Measurements from ENCODE around the gene DCLK2. TPM values are rescaled to one million over a fixed set of nuclear protein-coding genes. Genes with fewer than 3 reads are reported as not detected.

DCLK2 gene
- total RNA-seq, 2 experiments from 2014 or later = not detected

DNA sequence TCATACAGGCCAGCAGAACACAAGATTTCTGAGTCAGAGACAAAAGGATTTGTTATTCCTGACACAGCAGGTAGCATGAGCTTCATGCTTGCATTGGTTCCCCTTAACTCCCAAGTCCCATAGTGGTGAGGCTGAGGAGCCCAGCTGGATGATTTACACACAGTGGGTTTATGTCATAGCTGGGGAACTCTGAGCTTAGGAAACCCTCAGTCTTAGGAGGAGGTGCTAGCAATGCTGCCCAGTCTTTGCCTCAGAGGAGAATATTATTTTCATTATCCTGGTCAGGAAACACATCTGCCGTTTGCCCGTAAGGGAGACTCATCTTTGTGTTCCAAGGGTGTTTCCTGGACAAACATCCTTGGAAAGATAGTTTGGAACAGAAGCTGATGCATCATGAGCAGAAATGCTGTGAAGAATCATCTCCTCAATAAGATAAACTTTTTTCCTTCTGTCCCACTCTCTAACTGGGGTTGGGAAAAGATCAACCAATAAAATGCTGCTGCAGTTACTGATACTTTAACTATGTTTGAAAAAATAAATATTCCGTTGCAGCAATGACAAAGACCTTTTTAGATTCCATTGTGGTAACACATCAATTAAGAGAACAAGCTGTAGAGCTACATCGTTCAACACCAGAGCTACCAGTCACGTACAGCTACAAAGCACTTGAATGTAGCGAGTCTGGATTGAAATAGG is 146.8 kb downstream of the DCLK2 start:
- CTCF ChIA-PET (ENCODE audit: unreplicated experiment) = no interaction called here
- Histone ChIP-seq H3K79me2 (ENCODE audit: insufficient read depth, low read depth, low read length) (no peaks in the 10 kb centered on the region), H3K4me1 (ENCODE audit: insufficient read depth, low read length, poor library complexity, severe bottlenecking) (no peaks in the 10 kb centered on the region), H3K4me2 (ENCODE audit: low read length) (no peak overlapping the region), H3K9me2 (ENCODE audit: insufficient read depth, low read length) (no peaks in the 10 kb centered on the region), H3K27ac (ENCODE audit: low read depth, low read length, poor library complexity, severe bottlenecking) (no peak overlapping the region), H2AFZ (ENCODE audit: low read length) (no peak overlapping the region), H4K20me1 (ENCODE audit: insufficient read depth, low read length) (no peaks in the 10 kb centered on the region), H3K36me3 (ENCODE audit: insufficient read depth, low read length) (no peaks in the 10 kb centered on the region), H3K9me3 (ENCODE audit: low read length) (no peaks in the 10 kb centered on the region), H3K4me3 (ENCODE audit: low read depth, low read length, poor library complexity, severe bottlenecking) (no peak overlapping the region)
- no TSS peak for BruUV-seq (replicated peaks)
- POLR2A ChIA-PET = no interaction called here
- intact Hi-C loops (cut with micrococcal nuclease; ENCODE audit: unreplicated experiment) = no loop called here
- TF ChIP-seq EZH2phosphoT487 (IDR thresholded peaks at IDR 0.05; ENCODE audit: borderline replicate concordance, low read depth, low read length) (no peak), CTCF (conservative IDR thresholded peaks at IDR 0.05; ENCODE audit: low read length) (no peak)
- DNase-seq (ENCODE audit: low spot score) = no peak

GRCh38 chr4:150229520-150229919 is 151.3 kb downstream of the DCLK2 start:
- no peak overlapping the region for H3K4me2 ChIP-seq (ENCODE audit: low read length)
- POLR2A ChIA-PET = no interaction called here
- H3K79me2 ChIP-seq (ENCODE audit: insufficient read depth, low read depth, low read length) = no peaks in the 10 kb centered on the region
- intact Hi-C loops (cut with micrococcal nuclease; ENCODE audit: unreplicated experiment) = no loop called here
- no peaks in the 10 kb centered on the region for H3K9me3 ChIP-seq (ENCODE audit: low read length)
- H3K4me1 ChIP-seq (ENCODE audit: insufficient read depth, low read length, poor library complexity, severe bottlenecking) = no peaks in the 10 kb centered on the region
- no peaks in the 10 kb centered on the region for H3K9me2 ChIP-seq (ENCODE audit: insufficient read depth, low read length)
- CTCF ChIA-PET (ENCODE audit: unreplicated experiment) = no interaction called here
- H2AFZ ChIP-seq (ENCODE audit: low read length) = no peak overlapping the region
- H3K36me3 ChIP-seq (ENCODE audit: insufficient read depth, low read length) = no peaks in the 10 kb centered on the region
- no peak for DNase-seq (ENCODE audit: low spot score)
- TF ChIP-seq CTCF (conservative IDR thresholded peaks at IDR 0.05; ENCODE audit: low read length) (no peak), EZH2phosphoT487 (IDR thresholded peaks at IDR 0.05; ENCODE audit: borderline replicate concordance, low read depth, low read length) (no peak)
- no peaks in the 10 kb centered on the region for H4K20me1 ChIP-seq (ENCODE audit: insufficient read depth, low read length)
- no peak overlapping the region for H3K4me3 ChIP-seq (ENCODE audit: low read depth, low read length, poor library complexity, severe bottlenecking)
- H3K27ac ChIP-seq (ENCODE audit: low read depth, low read length, poor library complexity, severe bottlenecking) = no peak overlapping the region
- BruUV-seq (replicated peaks) = no TSS peak

GRCh38 chr4:150230561-150230960 is 152.3 kb downstream of the DCLK2 start:
- POLR2A ChIA-PET = interaction anchor here (0.5 to 1.2 kb wide), 4 partner anchors 14 to 1646 kb away, joined by 3 to 4 read pairs (median 4); no protein-coding TSS in a partner anchor
- no peaks in the 10 kb centered on the region for H3K4me1 ChIP-seq (ENCODE audit: insufficient read depth, low read length, poor library complexity, severe bottlenecking)
- DNase-seq (ENCODE audit: low spot score) = no peak
- no peaks in the 10 kb centered on the region for H3K9me3 ChIP-seq (ENCODE audit: low read length)
- H2AFZ ChIP-seq (ENCODE audit: low read length) = no peak overlapping the region
- intact Hi-C loops (cut with micrococcal nuclease; ENCODE audit: unreplicated experiment) = no loop called here
- CTCF ChIA-PET (ENCODE audit: unreplicated experiment) = interaction anchor here (0.6 kb wide), 1 partner anchor 259 kb away, joined by 3 read pairs; no protein-coding TSS in a partner anchor
- H4K20me1 ChIP-seq (ENCODE audit: insufficient read depth, low read length) = no peaks in the 10 kb centered on the region
- BruUV-seq (replicated peaks) = no TSS peak
- H3K79me2 ChIP-seq (ENCODE audit: insufficient read depth, low read depth, low read length) = no peaks in the 10 kb centered on the region
- H3K9me2 ChIP-seq (ENCODE audit: insufficient read depth, low read length) = no peaks in the 10 kb centered on the region
- no peak for TF ChIP-seq EZH2phosphoT487 (IDR thresholded peaks at IDR 0.05; ENCODE audit: borderline replicate concordance, low read depth, low read length)
- no peak for TF ChIP-seq CTCF (conservative IDR thresholded peaks at IDR 0.05; ENCODE audit: low read length)
- no peak overlapping the region for H3K4me2 ChIP-seq (ENCODE audit: low read length)
- no peaks in the 10 kb centered on the region for H3K36me3 ChIP-seq (ENCODE audit: insufficient read depth, low read length)
- H3K4me3 ChIP-seq (ENCODE audit: low read depth, low read length, poor library complexity, severe bottlenecking) = no peak overlapping the region
- H3K27ac ChIP-seq (ENCODE audit: low read depth, low read length, poor library complexity, severe bottlenecking) = no peak overlapping the region

Data from OCI-LY7 (cell line).